ENCODE measurements around the gene LRRC30. TPM values are rescaled to one million over a fixed set of nuclear protein-coding genes. Genes with fewer than 3 reads are reported as not detected.

Gene LRRC30
- total RNA-seq, 1 experiment from 2014 or later, result not detected

- Histone ChIP-seq H3K4me3 (ENCODE audit: low read length) (no peak overlapping the region), H4K20me1 (ENCODE audit: insufficient read depth, low read depth, low read length) (no peaks in the 10 kb centered on the region), H3K27me3 (ENCODE audit: low read length) (no peaks in the 10 kb centered on the region), H3K4me2 (ENCODE audit: low read depth, low read length, poor library complexity, severe bottlenecking) (no peak overlapping the region), H3K36me3 (ENCODE audit: insufficient read depth, low read length) (no peaks in the 10 kb centered on the region), H3K9me2 (replicated peaks; ENCODE audit: insufficient read depth, low read length) (no peaks in the 10 kb centered on the region), H3K9ac (ENCODE audit: low read length) (no peak overlapping the region), H3K4me1 (ENCODE audit: low read length) (no peaks in the 10 kb centered on the region), H2AFZ (ENCODE audit: low read length) (no peak overlapping the region), H3K9me3 (ENCODE audit: low read length) (peaks cover 5% of the 10 kb centered on the region; the same call in 1 of the 2 replicates), H3K79me2 (ENCODE audit: low read length) (no peaks in the 10 kb centered on the region), H3K27ac (ENCODE audit: low read length) (no peak overlapping the region)
- DNase-seq, result no peak
Measured at GRCh38 chr18:7248877-7249276, 18.0 kb downstream of the LRRC30 start.

- DNase-seq, result no peak
- H3K79me2 ChIP-seq (ENCODE audit: low read length), result no peaks in the 10 kb centered on the region
- no peak overlapping the region for H3K9ac ChIP-seq (ENCODE audit: low read length)
- H3K9me3 ChIP-seq (ENCODE audit: low read length), result peaks cover 5% of the 10 kb centered on the region; the same call in 1 of the 2 replicates
- H3K36me3 ChIP-seq (ENCODE audit: insufficient read depth, low read length), result no peaks in the 10 kb centered on the region
- no peaks in the 10 kb centered on the region for H3K4me1 ChIP-seq (ENCODE audit: low read length)
- no peak overlapping the region for H3K4me3 ChIP-seq (ENCODE audit: low read length)
- no peak overlapping the region for H3K27ac ChIP-seq (ENCODE audit: low read length)
- H3K27me3 ChIP-seq (ENCODE audit: low read length), result no peaks in the 10 kb centered on the region
- H4K20me1 ChIP-seq (ENCODE audit: insufficient read depth, low read depth, low read length), result no peaks in the 10 kb centered on the region
- H2AFZ ChIP-seq (ENCODE audit: low read length), result no peak overlapping the region
- no peak overlapping the region for H3K4me2 ChIP-seq (ENCODE audit: low read depth, low read length, poor library complexity, severe bottlenecking)
- H3K9me2 ChIP-seq (replicated peaks; ENCODE audit: insufficient read depth, low read length), result no peaks in the 10 kb centered on the region
Measured at GRCh38 chr18:7254163-7254562, 23.3 kb downstream of the LRRC30 start.

GRCh38 chr18:7255054-7255453 is 24.2 kb downstream of the LRRC30 start:
- no peaks in the 10 kb centered on the region for H3K4me1 ChIP-seq (ENCODE audit: low read length)
- no peak overlapping the region for H3K4me3 ChIP-seq (ENCODE audit: low read length)
- no peaks in the 10 kb centered on the region for H3K36me3 ChIP-seq (ENCODE audit: insufficient read depth, low read length)
- H3K9ac ChIP-seq (ENCODE audit: low read length), result no peak overlapping the region
- H2AFZ ChIP-seq (ENCODE audit: low read length), result no peak overlapping the region
- no peaks in the 10 kb centered on the region for H4K20me1 ChIP-seq (ENCODE audit: insufficient read depth, low read depth, low read length)
- no peaks in the 10 kb centered on the region for H3K27me3 ChIP-seq (ENCODE audit: low read length)
- peaks cover 5% of the 10 kb centered on the region; the same call in 1 of the 2 replicates for H3K9me3 ChIP-seq (ENCODE audit: low read length)
- no peak overlapping the region for H3K4me2 ChIP-seq (ENCODE audit: low read depth, low read length, poor library complexity, severe bottlenecking)
- no peaks in the 10 kb centered on the region for H3K9me2 ChIP-seq (replicated peaks; ENCODE audit: insufficient read depth, low read length)
- H3K79me2 ChIP-seq (ENCODE audit: low read length), result no peaks in the 10 kb centered on the region
- H3K27ac ChIP-seq (ENCODE audit: low read length), result no peak overlapping the region
- DNase-seq, result no peak

- H4K20me1 ChIP-seq (ENCODE audit: insufficient read depth, low read depth, low read length), result no peaks in the 10 kb centered on the region
- no peaks in the 10 kb centered on the region for H3K4me1 ChIP-seq (ENCODE audit: low read length)
- no peaks in the 10 kb centered on the region for H3K79me2 ChIP-seq (ENCODE audit: low read length)
- no peak for DNase-seq
- H3K9me3 ChIP-seq (ENCODE audit: low read length), result peaks cover 5% of the 10 kb centered on the region; the same call in 1 of the 2 replicates
- no peaks in the 10 kb centered on the region for H3K27me3 ChIP-seq (ENCODE audit: low read length)
- H3K9me2 ChIP-seq (replicated peaks; ENCODE audit: insufficient read depth, low read length), result no peaks in the 10 kb centered on the region
- H3K27ac ChIP-seq (ENCODE audit: low read length), result no peak overlapping the region
- H3K36me3 ChIP-seq (ENCODE audit: insufficient read depth, low read length), result no peaks in the 10 kb centered on the region
- H2AFZ ChIP-seq (ENCODE audit: low read length), result no peak overlapping the region
- H3K9ac ChIP-seq (ENCODE audit: low read length), result no peak overlapping the region
- H3K4me2 ChIP-seq (ENCODE audit: low read depth, low read length, poor library complexity, severe bottlenecking), result no peak overlapping the region
- no peak overlapping the region for H3K4me3 ChIP-seq (ENCODE audit: low read length)
Measured at GRCh38 chr18:7255643-7256042, 24.8 kb downstream of the LRRC30 start.

GRCh38 chr18:7256618-7257425 is 25.9 kb downstream of the LRRC30 start:
- peaks cover 7% of the 10 kb centered on the region for H3K9me3 ChIP-seq (ENCODE audit: low read length)
- no peak overlapping the region for H3K4me3 ChIP-seq (ENCODE audit: low read length)
- no peaks in the 10 kb centered on the region for H4K20me1 ChIP-seq (ENCODE audit: insufficient read depth, low read depth, low read length)
- H3K9ac ChIP-seq (ENCODE audit: low read length), result no peak overlapping the region
- no peaks in the 10 kb centered on the region for H3K4me1 ChIP-seq (ENCODE audit: low read length)
- no peak for DNase-seq
- no peak overlapping the region for H3K4me2 ChIP-seq (ENCODE audit: low read depth, low read length, poor library complexity, severe bottlenecking)
- H3K79me2 ChIP-seq (ENCODE audit: low read length), result no peaks in the 10 kb centered on the region
- H3K9me2 ChIP-seq (replicated peaks; ENCODE audit: insufficient read depth, low read length), result no peaks in the 10 kb centered on the region
- no peak overlapping the region for H3K27ac ChIP-seq (ENCODE audit: low read length)
- no peaks in the 10 kb centered on the region for H3K27me3 ChIP-seq (ENCODE audit: low read length)
- no peak overlapping the region for H2AFZ ChIP-seq (ENCODE audit: low read length)
- no peaks in the 10 kb centered on the region for H3K36me3 ChIP-seq (ENCODE audit: insufficient read depth, low read length)

GRCh38 chr18:7257426-7257740 is 26.5 kb downstream of the LRRC30 start:
- Histone ChIP-seq H2AFZ (ENCODE audit: low read length) (no peak overlapping the region), H3K4me2 (ENCODE audit: low read depth, low read length, poor library complexity, severe bottlenecking) (no peak overlapping the region), H3K36me3 (ENCODE audit: insufficient read depth, low read length) (no peaks in the 10 kb centered on the region), H3K27me3 (ENCODE audit: low read length) (no peaks in the 10 kb centered on the region), H3K79me2 (ENCODE audit: low read length) (no peaks in the 10 kb centered on the region), H4K20me1 (ENCODE audit: insufficient read depth, low read depth, low read length) (no peaks in the 10 kb centered on the region), H3K9me3 (ENCODE audit: low read length) (peaks cover 5% of the 10 kb centered on the region), H3K4me3 (ENCODE audit: low read length) (no peak overlapping the region), H3K4me1 (ENCODE audit: low read length) (no peaks in the 10 kb centered on the region), H3K27ac (ENCODE audit: low read length) (no peak overlapping the region), H3K9ac (ENCODE audit: low read length) (no peak overlapping the region), H3K9me2 (replicated peaks; ENCODE audit: insufficient read depth, low read length) (no peaks in the 10 kb centered on the region)
- no peak for DNase-seq

- H4K20me1 ChIP-seq (ENCODE audit: insufficient read depth, low read depth, low read length), result no peaks in the 10 kb centered on the region
- no peaks in the 10 kb centered on the region for H3K4me1 ChIP-seq (ENCODE audit: low read length)
- no peak overlapping the region for H3K9ac ChIP-seq (ENCODE audit: low read length)
- no peak overlapping the region for H3K4me3 ChIP-seq (ENCODE audit: low read length)
- H3K79me2 ChIP-seq (ENCODE audit: low read length), result no peaks in the 10 kb centered on the region
- no peak overlapping the region for H3K27ac ChIP-seq (ENCODE audit: low read length)
- H2AFZ ChIP-seq (ENCODE audit: low read length), result no peak overlapping the region
- no peaks in the 10 kb centered on the region for H3K27me3 ChIP-seq (ENCODE audit: low read length)
- no peak overlapping the region for H3K4me2 ChIP-seq (ENCODE audit: low read depth, low read length, poor library complexity, severe bottlenecking)
- DNase-seq, result no peak
- no peaks in the 10 kb centered on the region for H3K36me3 ChIP-seq (ENCODE audit: insufficient read depth, low read length)
- H3K9me3 ChIP-seq (ENCODE audit: low read length), result peaks cover 7% of the 10 kb centered on the region; the same call in 1 of the 2 replicates
- no peaks in the 10 kb centered on the region for H3K9me2 ChIP-seq (replicated peaks; ENCODE audit: insufficient read depth, low read length)
Measured at GRCh38 chr18:7259475-7259874, 28.6 kb downstream of the LRRC30 start.

- H3K4me1 ChIP-seq (ENCODE audit: low read length), result no peaks in the 10 kb centered on the region
- peaks cover 7% of the 10 kb centered on the region; the same call in 1 of the 2 replicates for H3K9me3 ChIP-seq (ENCODE audit: low read length)
- no peak overlapping the region for H3K4me3 ChIP-seq (ENCODE audit: low read length)
- no peak for DNase-seq
- H3K27ac ChIP-seq (ENCODE audit: low read length), result no peak overlapping the region
- no peaks in the 10 kb centered on the region for H3K36me3 ChIP-seq (ENCODE audit: insufficient read depth, low read length)
- no peaks in the 10 kb centered on the region for H3K9me2 ChIP-seq (replicated peaks; ENCODE audit: insufficient read depth, low read length)
- H3K79me2 ChIP-seq (ENCODE audit: low read length), result no peaks in the 10 kb centered on the region
- H3K9ac ChIP-seq (ENCODE audit: low read length), result no peak overlapping the region
- no peak overlapping the region for H2AFZ ChIP-seq (ENCODE audit: low read length)
- no peak overlapping the region for H3K4me2 ChIP-seq (ENCODE audit: low read depth, low read length, poor library complexity, severe bottlenecking)
- H3K27me3 ChIP-seq (ENCODE audit: low read length), result no peaks in the 10 kb centered on the region
- no peaks in the 10 kb centered on the region for H4K20me1 ChIP-seq (ENCODE audit: insufficient read depth, low read depth, low read length)
Measured at GRCh38 chr18:7261199-7261598, 30.3 kb downstream of the LRRC30 start.
